Stimulated activated CD8-positive, alpha-beta memory T cell treated with anti-CD3 and anti-CD28 coated beads, Interleukin-15, amount 100 ng/mL, for 24 hours (primary cell): ENCODE data around the gene ACTR5.

Experiments used
- DNase-seq: peaks from one replicate; pipeline ENCODE4 v3.0.0-alpha.2; 2020; ENCODE audit warnings: low read depth

ACTR5 gene

GRCh38 chr20:38728911-38729642, 19.2 kb upstream of the ACTR5 start:
- DNase-seq = no peak

DNA sequence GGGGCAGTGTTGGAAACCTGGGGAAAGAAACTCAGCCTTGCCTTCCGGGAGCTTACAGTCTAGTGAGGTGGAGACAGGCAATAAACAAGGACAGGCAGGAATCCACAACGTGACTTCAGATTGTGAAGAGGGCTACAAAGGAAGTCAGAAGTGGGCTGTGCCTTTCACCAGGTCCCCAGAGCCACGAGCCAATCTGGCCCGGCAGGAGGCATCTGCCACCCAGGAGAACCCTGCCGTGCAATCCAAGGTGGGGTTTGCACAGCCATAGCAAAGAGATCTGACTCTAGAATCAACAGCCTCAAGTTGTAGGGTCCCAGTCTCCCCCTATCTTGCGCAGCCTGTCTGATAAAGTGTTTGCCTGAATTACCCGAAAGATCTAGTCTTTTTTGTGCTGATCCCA, 18.5 kb upstream of the ACTR5 start:
- DNase-seq = no peak

DNA sequence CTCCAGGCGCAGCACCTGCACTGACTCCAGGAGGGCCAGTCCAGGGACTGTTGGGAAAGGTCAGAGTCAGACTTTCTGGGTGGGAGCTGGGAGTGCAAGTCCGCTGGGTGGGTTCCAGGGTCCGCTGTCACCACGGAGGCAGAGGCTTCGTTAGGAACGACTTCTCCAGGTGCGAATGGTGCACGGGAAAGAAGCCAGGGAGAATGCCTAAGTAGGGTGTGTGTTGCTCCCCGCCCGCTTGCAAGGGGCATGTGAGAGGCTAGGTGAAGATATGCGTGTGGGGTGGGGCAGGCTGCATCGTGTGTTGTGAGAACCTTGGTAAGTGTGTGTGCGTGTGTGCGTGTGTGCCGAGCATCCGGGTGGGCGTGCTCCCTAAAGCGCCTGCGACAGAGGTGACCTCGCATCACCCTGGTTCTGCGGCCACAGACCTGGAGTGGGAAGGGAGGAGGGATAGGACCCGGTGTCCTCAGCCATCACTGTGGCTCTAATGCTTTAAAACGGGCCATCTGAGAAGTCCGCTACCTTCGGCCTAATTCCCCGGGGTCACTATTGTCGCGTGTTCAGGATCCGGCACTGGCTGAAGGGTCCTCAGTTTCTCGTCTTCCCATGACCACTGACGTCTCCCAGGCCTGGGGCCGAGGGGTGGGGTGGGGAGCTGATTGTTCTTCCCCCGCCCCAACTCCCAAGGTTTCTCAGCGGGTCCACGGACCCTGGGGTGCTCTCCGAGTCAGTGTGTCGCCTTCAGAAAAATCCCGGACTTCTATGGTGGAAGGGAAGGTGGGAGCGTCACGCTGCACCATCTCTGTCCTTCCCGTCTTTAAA, 17.9 kb upstream of the ACTR5 start:
- no peak for DNase-seq

DNA sequence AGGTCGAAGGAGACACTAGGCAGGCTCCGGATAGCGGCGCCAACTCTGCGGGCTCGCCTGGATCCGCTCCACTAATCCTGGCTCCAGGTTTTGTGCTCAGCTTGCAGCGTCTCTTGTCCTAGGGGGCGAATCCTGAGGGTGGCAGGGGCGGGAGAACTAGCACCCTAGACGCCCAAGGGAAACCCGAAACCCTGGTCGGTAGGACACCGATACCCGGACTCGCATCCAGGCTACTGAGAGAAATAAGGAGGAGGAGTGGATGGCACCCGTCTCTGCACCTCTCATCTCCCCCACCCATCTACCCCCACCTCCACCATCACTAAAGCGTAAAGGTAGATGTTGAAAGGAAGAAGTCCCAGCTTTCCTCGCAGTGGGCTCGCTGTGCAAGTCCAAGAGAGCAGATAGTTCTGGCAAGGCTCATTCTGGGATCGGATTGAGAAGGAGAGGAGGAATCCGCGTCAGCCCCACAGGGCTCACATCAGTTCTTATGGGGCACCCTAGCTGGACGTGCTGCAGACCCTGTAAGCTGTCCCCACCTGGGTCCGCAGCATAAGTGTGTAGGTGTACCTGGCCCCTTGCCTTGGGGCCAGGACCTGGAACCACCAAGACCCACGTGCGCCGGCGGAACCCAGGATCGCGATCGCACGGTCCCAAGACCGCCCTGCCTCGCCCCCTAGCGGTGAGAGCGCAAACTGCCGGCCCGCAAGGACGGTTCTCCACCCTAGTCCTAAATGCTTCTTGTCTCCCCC, 17.1 kb upstream of the ACTR5 start:
- peak; percentile 77 for DNase-seq

- no peak for DNase-seq
Measured at GRCh38 chr20:38731738-38732113, 16.5 kb upstream of the ACTR5 start.

DNA sequence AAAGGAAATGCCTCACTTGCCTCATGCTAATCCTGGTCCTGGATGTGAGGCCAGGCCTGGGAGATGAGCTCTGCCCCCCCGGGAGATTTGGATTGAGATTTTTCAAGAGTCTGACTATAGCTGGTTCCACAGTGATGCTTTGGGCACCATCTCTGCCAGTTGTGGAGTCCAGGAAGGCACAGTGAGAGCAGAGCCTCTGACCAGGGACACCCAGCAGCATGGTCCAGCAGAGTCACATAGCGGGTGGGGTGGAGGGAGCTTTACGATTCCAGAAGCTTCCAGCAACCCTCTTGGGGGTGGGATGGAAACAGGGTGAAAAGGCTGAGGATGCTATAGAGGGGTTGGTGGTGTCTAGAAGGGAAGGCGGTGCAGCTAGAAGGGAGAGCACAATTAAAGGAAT, 15.3 kb upstream of the ACTR5 start:
- no peak for DNase-seq

DNA sequence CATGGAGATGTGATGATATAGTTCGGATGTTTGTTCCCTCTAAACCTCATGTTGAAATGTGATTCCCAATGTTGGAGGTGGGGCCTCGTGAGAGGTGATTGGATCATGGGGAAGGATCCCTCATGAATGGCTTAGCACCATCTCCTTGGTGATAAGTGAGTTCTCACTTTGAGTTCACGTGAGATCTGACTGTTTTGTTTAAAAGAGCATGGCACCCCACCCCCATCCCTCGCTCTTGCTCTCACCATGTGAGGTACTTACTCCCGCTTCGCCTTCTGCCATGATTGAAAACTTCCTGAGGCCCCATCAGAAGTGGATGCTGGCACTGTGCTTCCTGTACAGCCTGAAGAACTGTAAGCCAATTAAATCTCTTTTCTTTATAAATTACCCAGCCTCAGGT, 13.1 kb upstream of the ACTR5 start:
- no peak for DNase-seq

GRCh38 chr20:38737887-38738286, 10.4 kb upstream of the ACTR5 start:
- no peak for DNase-seq

DNA sequence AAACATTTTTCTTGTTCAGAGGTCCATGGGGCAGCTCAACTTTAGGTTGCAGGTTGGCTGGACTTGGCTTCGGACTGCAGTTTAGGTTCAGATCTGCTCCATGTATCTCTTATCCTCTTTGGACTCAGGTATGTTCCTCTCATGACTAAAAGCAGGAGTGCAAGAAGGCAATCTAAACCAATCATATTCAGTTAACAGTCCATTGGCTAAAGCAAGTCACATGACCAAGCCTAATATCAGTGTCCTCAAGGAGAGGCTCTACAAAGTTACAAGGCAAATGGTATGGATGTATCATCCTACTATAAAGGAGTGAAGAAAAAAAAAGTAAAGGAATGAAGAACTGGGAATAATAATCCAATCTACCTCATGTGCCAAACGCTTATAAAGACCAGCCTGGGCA, 2.5 kb upstream of the ACTR5 start:
- DNase-seq = no peak

DNA sequence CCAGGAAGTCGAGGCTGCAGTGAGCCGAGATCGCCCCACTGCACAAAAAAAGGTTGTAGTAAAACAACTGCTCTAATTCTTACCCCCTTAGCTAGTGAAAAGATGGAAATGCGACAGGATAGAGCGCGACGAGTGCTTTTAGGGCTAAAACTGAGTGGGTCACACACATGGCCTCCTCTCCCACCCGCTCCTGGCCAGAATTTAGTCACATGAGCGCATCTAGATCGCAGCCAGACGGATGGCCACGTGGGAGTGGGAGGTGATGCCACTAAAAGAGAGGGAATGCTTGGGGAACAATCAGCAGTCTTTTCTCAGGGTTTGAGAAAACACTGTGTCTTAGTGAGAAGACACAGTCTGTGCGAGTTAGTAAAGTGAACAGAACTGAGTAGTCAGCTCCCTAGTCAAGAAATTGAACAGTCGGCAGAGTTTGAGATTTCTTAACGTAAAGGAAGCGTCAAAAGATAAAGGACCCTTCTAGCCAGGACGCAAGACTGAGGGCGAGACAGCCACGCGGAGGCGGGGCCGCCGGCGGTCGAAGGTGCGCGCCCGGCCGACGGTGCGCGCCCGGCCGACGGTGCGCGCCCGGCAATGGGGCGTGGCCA, 664 bp upstream of the ACTR5 start:
- no peak for DNase-seq

GRCh38 chr20:38748861-38749149, 545 bp downstream of the ACTR5 start:
- no peak for DNase-seq

- DNase-seq = no peak
Measured at GRCh38 chr20:38751360-38751976, 3.2 kb downstream of the ACTR5 start.

DNA sequence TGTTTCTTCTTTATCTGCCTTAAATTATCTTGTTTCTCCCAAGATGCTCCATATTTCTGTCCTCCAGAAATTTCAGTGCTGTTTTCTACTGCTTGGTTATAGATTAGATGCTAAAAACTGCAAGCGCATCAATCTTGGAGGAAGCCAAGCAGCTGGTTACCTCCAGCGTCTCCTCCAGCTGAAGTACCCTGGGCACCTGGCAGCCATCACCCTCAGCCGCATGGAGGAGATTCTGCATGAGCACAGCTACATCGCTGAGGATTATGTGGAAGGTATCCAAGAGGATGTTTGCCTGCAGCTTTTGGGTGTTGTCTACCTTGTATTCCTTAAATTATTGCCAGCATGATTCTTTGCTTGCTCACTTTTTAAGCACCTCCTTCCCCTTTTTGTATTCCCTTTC, 3.8 kb downstream of the ACTR5 start:
- no peak for DNase-seq

DNA sequence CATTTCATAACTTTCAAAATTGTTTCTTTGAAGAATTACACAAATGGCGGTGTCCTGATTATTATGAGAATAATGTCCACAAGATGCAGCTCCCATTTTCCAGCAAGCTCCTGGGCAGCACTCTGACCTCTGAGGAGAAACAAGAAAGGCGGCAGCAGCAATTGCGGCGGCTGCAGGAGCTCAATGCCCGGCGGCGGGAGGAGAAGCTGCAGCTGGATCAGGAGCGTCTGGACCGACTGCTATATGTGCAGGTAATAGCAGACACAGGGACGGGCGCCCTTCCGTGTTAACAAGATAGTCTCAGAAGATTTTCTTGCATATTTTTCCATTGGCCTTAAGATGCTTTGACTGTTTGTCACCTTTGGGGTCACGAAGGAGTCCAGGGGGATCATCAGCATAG, 6.7 kb downstream of the ACTR5 start:
- DNase-seq = no peak

DNA sequence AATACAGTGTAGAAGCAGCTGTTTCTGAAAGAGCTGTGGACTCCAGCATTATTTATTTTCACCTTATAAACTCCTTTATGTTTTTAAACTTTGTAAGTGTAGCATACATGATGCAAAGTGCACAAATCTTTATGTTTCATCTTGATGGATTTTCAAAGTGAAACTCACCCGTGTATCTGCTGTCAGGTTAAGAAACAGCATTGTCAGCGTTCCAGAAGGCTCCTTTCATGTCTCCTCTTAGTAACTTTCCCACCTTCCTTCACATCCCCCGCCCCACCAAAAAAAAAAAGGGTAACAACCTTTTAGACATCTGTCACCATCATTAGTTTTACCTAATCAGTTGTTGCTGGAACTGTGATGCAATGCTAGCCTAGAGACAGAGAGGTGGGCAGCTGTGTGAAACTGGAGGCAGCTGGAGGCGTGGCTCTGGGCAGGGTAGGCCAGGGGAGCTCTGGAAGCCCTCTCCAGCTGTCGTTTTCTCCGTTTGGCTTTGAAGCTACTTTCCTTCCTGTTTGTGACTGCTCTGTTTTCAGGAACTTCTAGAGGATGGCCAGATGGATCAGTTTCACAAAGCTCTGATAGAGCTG, 7.2 kb downstream of the ACTR5 start:
- DNase-seq = no peak

DNA sequence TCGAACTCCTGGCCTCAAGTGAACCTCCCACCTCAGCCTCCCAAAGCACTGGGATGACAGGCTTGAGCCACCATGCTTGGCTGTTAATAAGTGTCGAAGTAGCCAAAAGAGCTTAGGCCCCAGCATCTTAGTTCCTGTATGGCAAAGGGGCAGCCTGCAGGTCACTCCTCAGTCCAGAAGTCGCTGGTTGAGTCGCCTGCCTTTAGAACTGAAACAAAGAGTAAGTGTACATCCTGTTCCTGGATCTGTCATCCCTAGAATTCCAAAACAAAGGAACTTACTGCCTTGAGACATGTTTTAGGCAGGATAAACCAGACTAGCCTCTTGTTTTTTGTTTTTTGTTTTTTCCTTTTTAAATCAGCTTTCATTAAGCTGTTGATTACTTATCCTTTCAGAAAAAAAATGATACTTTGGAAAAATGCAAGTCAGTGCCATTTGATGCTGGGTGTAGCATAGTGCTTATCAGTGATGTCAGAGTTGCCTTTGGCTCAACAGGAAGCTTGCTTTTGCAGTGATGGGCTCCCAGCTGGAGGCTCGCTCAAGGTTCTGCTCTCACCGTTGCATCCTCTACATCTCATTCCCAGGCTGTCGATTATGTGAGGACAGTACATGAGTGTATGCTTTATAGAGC, 9.0 kb downstream of the ACTR5 start:
- DNase-seq = no peak

DNA sequence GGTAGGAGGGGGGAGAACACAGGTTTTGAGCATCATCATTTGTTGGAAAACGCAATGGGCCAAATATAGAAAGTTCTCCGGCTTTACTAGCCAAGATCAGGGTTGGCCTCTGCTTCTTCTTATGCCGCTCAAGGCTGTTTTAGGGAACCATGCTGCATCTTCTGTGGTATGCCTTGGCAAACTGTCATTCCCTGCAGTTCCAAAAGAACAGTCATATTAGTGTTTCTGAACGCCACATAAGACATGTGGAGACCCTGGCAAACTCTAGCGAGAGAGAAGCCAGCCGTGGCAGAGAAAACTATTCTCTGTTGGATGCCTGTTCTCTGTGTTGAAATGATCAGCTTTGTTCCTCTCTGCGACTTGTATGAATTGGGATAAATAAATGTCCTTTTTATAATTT, 10.8 kb downstream of the ACTR5 start:
- no peak for DNase-seq

DNA sequence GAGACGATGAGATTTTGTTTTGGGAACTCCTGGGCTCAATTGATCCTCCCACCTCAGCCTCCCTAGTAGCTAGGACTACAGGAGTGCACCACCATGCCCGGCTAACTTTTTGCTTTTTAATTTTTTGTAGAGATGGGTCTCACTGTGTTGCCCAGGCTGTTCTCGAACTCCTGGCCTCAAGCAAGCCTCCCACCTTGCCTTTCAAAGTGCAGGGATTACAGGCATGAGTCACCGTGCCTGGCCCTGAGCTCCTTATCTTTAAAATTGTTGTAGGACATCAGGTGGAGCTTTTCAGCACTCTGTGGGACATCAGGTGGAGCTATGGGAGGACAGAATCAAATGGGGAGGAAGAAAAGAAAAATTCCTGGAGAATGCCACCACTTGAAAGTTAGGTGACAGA, 12.7 kb downstream of the ACTR5 start:
- no peak for DNase-seq

DNA sequence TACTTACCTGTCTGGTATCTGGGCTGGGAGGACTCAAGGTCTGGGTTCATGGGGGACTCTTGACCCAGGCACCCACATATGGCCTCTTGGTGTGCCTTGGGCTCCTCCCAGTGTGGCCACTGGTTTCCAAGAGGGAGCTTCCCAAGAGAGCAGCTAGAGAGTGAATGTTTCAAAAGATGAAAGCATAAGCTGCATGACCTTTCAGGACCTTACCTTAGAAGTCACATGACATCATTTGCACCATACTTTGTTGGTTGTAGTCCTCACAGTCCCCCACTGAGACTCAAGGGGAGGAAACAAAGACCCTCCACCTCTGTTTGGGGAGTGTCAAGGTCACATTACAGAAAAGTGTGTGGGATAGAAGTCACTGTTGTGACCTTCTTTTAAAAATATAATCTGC, 13.9 kb downstream of the ACTR5 start:
- DNase-seq = no peak

DNA sequence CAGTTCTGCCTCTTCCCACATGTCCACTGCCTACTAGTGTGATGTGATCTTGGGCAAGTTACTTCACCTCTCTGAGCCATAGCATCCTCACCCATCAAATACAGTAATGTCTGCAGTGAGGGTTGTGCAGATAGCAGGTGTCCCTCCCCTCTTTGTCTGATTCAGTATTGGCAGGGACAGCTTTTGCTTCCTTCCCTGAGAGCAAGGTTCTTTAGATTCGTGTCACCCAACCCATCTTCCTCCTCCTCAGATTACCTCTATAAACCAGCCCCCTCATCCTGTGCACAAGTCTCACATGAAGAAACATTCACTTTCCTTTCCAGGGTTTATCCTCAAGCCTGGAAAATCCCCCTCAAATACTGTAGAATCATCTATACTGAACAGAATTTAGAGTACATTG, 15.4 kb downstream of the ACTR5 start:
- no peak for DNase-seq

- no peak for DNase-seq
Measured at GRCh38 chr20:38764567-38765318, 16.5 kb downstream of the ACTR5 start.
